ENCODE results near the gene TOMM34. TPM values are rescaled to one million over a fixed set of nuclear protein-coding genes. Genes with fewer than 3 reads are reported as not detected.

Gene TOMM34
- total RNA-seq, 2 experiments from 2014 or later, result 38.6 to 48.2 TPM

- H3K36me3 ChIP-seq (ENCODE audit: insufficient read depth, low read length), result peaks cover 91% of the 10 kb centered on the region
- H3K79me2 ChIP-seq (ENCODE audit: insufficient read depth, low read depth, low read length), result peaks cover 71% of the 10 kb centered on the region
- no peak for TF ChIP-seq CTCF (conservative IDR thresholded peaks at IDR 0.05; ENCODE audit: low read length)
- TF ChIP-seq EZH2phosphoT487 (IDR thresholded peaks at IDR 0.05; ENCODE audit: borderline replicate concordance, low read depth, low read length), result no peak
- no peak overlapping the region for H2AFZ ChIP-seq (ENCODE audit: low read length)
- no peaks in the 10 kb centered on the region for H3K9me3 ChIP-seq (ENCODE audit: low read length)
- peaks cover 13% of the 10 kb centered on the region for H3K4me1 ChIP-seq (ENCODE audit: insufficient read depth, low read length, poor library complexity, severe bottlenecking)
- H3K9me2 ChIP-seq (ENCODE audit: insufficient read depth, low read length), result no peaks in the 10 kb centered on the region
- H3K4me3 ChIP-seq (ENCODE audit: low read depth, low read length, poor library complexity, severe bottlenecking), result no peak overlapping the region
- intact Hi-C loops (cut with micrococcal nuclease; ENCODE audit: unreplicated experiment), result no loop called here
- CTCF ChIA-PET (ENCODE audit: unreplicated experiment), result no interaction called here
- 0 out of 2 replicates have a peak, but pooled peaks cover 4% of the 10 kb centered on the region for H4K20me1 ChIP-seq (ENCODE audit: insufficient read depth, low read length)
- H3K27ac ChIP-seq (ENCODE audit: low read depth, low read length, poor library complexity, severe bottlenecking), result no peak overlapping the region
- BruUV-seq (replicated peaks), result no TSS peak
- H3K4me2 ChIP-seq (ENCODE audit: low read length), result peak overlapping the region; percentile 24; the same call in 1 of the 2 replicates
- POLR2A ChIA-PET, result interaction anchor here (1.2 kb wide), 1 partner anchor 12 kb away, joined by 5 read pairs; no protein-coding TSS in a partner anchor
- no peak for DNase-seq (ENCODE audit: low spot score)
Measured at GRCh38 chr20:44990957-44991356, 30.8 kb upstream of the TOMM34 start.

DNA sequence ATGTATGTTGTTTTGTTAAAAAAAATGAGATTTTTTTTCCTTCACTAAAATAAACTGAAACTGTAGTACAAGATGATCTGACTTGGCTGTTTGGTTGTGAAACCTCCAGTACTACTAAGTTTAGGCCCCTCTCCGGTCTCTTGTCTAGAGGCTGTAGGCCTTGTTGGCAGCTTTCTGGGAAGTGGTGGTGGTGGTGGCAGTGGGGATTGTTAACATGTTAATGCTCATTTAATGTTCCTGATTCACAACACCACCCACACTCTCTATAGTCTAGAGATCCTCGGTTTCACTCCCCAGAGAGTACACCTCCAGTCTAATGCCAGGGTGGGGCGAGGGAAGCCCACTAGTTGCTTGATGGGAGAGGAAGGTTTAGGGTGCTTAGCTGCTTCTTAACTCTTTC is 30.2 kb upstream of the TOMM34 start:
- Histone ChIP-seq H3K9me3 (ENCODE audit: low read length) (no peaks in the 10 kb centered on the region), H3K4me1 (ENCODE audit: insufficient read depth, low read length, poor library complexity, severe bottlenecking) (peaks cover 13% of the 10 kb centered on the region), H3K4me2 (ENCODE audit: low read length) (peak overlapping the region; percentile 24; the same call in 1 of the 2 replicates), H3K36me3 (ENCODE audit: insufficient read depth, low read length) (peaks cover 91% of the 10 kb centered on the region), H4K20me1 (ENCODE audit: insufficient read depth, low read length) (0 out of 2 replicates have a peak, but pooled peaks cover 4% of the 10 kb centered on the region), H3K4me3 (ENCODE audit: low read depth, low read length, poor library complexity, severe bottlenecking) (no peak overlapping the region), H3K9me2 (ENCODE audit: insufficient read depth, low read length) (no peaks in the 10 kb centered on the region), H3K27ac (ENCODE audit: low read depth, low read length, poor library complexity, severe bottlenecking) (no peak overlapping the region), H2AFZ (ENCODE audit: low read length) (no peak overlapping the region), H3K79me2 (ENCODE audit: insufficient read depth, low read depth, low read length) (peaks cover 71% of the 10 kb centered on the region)
- BruUV-seq (replicated peaks), result no TSS peak
- TF ChIP-seq CTCF (conservative IDR thresholded peaks at IDR 0.05; ENCODE audit: low read length) (no peak), EZH2phosphoT487 (IDR thresholded peaks at IDR 0.05; ENCODE audit: borderline replicate concordance, low read depth, low read length) (no peak)
- no peak for DNase-seq (ENCODE audit: low spot score)
- ChIA-PET POLR2A (interaction anchor here (1.2 kb wide), 1 partner anchor 11 kb away, joined by 5 read pairs; no protein-coding TSS in a partner anchor), CTCF (ENCODE audit: unreplicated experiment) (no interaction called here)
- intact Hi-C loops (cut with micrococcal nuclease; ENCODE audit: unreplicated experiment), result no loop called here

- Histone ChIP-seq H3K9me3 (ENCODE audit: low read length) (no peaks in the 10 kb centered on the region), H3K4me3 (ENCODE audit: low read depth, low read length, poor library complexity, severe bottlenecking) (no peak overlapping the region), H3K36me3 (ENCODE audit: insufficient read depth, low read length) (peaks cover 95% of the 10 kb centered on the region), H2AFZ (ENCODE audit: low read length) (no peak overlapping the region), H3K4me2 (ENCODE audit: low read length) (no peak overlapping the region), H3K9me2 (ENCODE audit: insufficient read depth, low read length) (no peaks in the 10 kb centered on the region), H3K27ac (ENCODE audit: low read depth, low read length, poor library complexity, severe bottlenecking) (no peak overlapping the region), H3K4me1 (ENCODE audit: insufficient read depth, low read length, poor library complexity, severe bottlenecking) (peaks cover 13% of the 10 kb centered on the region), H3K79me2 (ENCODE audit: insufficient read depth, low read depth, low read length) (peaks cover 67% of the 10 kb centered on the region), H4K20me1 (ENCODE audit: insufficient read depth, low read length) (0 out of 2 replicates have a peak, but pooled peaks cover 4% of the 10 kb centered on the region)
- no peak for DNase-seq (ENCODE audit: low spot score)
- CTCF ChIA-PET (ENCODE audit: unreplicated experiment), result no interaction called here
- intact Hi-C loops (cut with micrococcal nuclease; ENCODE audit: unreplicated experiment), result no loop called here
- no peak for TF ChIP-seq CTCF (conservative IDR thresholded peaks at IDR 0.05; ENCODE audit: low read length)
- no peak for TF ChIP-seq EZH2phosphoT487 (IDR thresholded peaks at IDR 0.05; ENCODE audit: borderline replicate concordance, low read depth, low read length)
- POLR2A ChIA-PET, result interaction anchor here (0.9 kb wide), 1 partner anchor 11 kb away, joined by 3 read pairs; no protein-coding TSS in a partner anchor
- BruUV-seq (replicated peaks), result no TSS peak
Measured at GRCh38 chr20:44988631-44989171, 28.5 kb upstream of the TOMM34 start.

All from OCI-LY7 (cell line).